ENCODE results near the gene VPS13D.
A peak's percentile ranks its signal among the peaks of the same experiment; 100 is the strongest.
"Not testable (repeated sequence)": the region's sequence is repeated elsewhere in the genome, so short reads cannot be mapped to it uniquely, and the experiment has no call there.

VPS13D gene

GRCh38 chr1:12456979-12457378 lies 227.1 kb downstream of the VPS13D start:
- no peak for DNase-seq

GRCh38 chr1:12457771-12458170 lies 227.9 kb downstream of the VPS13D start:
- DNase-seq, result no peak

- DNase-seq, result no peak
Observed at GRCh38 chr1:12458571-12458970, 228.7 kb downstream of the VPS13D start.

- no peak for DNase-seq
Observed at GRCh38 chr1:12460121-12460520, 230.3 kb downstream of the VPS13D start.

GRCh38 chr1:12460911-12461621 lies 231.2 kb downstream of the VPS13D start:
- DNase-seq, result peak; percentile 46

- no peak for DNase-seq
Observed at GRCh38 chr1:12461754-12462153, 231.9 kb downstream of the VPS13D start.

- no peak for DNase-seq
Observed at GRCh38 chr1:12462586-12462985, 232.8 kb downstream of the VPS13D start.

- no peak for DNase-seq
Observed at GRCh38 chr1:12464045-12464461, 234.2 kb downstream of the VPS13D start.

- no peak for DNase-seq
Observed at GRCh38 chr1:12464598-12465056, 234.8 kb downstream of the VPS13D start.

- DNase-seq, result no peak
Observed at GRCh38 chr1:12465126-12465525, 235.3 kb downstream of the VPS13D start.

- no peak for DNase-seq
Observed at GRCh38 chr1:12466816-12467215, 237.0 kb downstream of the VPS13D start.

GRCh38 chr1:12467570-12468286 lies 237.9 kb downstream of the VPS13D start:
- DNase-seq, result no peak

- no peak for DNase-seq
Observed at GRCh38 chr1:12468323-12468722, 238.5 kb downstream of the VPS13D start.

GRCh38 chr1:12469493-12469892 lies 239.7 kb downstream of the VPS13D start:
- no peak for DNase-seq

GRCh38 chr1:12469990-12470389 lies 240.2 kb downstream of the VPS13D start:
- no peak for DNase-seq

GRCh38 chr1:12470916-12471315 lies 241.1 kb downstream of the VPS13D start:
- DNase-seq, result not testable (repeated sequence)

GRCh38 chr1:12472156-12472797 lies 242.4 kb downstream of the VPS13D start:
- no peak for DNase-seq

GRCh38 chr1:12472798-12473551 lies 243.1 kb downstream of the VPS13D start:
- DNase-seq, result peak; percentile 82

- no peak for DNase-seq
Observed at GRCh38 chr1:12473596-12474362, 243.9 kb downstream of the VPS13D start.

- DNase-seq, result no peak
Observed at GRCh38 chr1:12475101-12475500, 245.3 kb downstream of the VPS13D start.

- no peak for DNase-seq
Observed at GRCh38 chr1:12475530-12475934, 245.7 kb downstream of the VPS13D start.

GRCh38 chr1:12475947-12476346 lies 246.1 kb downstream of the VPS13D start:
- no peak for DNase-seq

Data from hematopoietic multipotent progenitor cell treated with erythropoietin and hydrocortisone succinate and interleukin-3 and kit ligand, for 8 days (in vitro differentiated cells).